ENCODE data around the gene ZACN.
A peak's percentile ranks its signal among the peaks of the same experiment; 100 is the strongest.

Gene ZACN

DNA sequence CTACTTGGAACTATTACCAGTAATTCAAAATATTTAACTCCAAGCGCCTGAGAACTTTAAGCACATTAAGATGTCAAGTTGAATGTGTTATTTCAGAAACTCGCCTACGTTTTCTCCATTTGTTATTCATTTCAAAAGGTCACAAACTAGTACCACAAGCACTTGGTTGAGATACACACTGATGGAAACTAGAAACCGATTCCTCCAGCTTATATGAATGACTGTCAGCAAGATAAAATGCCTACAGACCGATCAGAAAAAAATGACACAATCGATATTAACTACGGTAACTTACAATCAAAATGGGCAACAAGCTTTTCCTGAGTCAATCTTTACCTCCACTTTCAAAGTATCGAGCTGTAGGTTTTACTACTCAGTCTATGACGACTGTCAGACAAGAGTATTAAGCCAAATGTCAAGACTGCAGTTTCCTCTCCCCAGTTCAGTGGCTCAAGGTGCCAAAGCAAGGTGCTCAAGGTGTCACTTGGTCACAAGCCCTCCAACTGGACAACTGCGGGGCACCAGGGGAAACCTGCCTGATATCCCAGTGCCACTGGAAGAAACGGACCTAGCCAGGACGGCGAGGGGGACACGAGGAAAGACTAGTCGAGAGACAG, 7.3 kb upstream of the ZACN start:
- TF ChIP-seq CTCF (IDR thresholded peaks at IDR 0.05) = no peak

- no peak for TF ChIP-seq CTCF (IDR thresholded peaks at IDR 0.05)
These were observed 6.7 kb upstream of the ZACN start, which contains the start of gene SRP68 for GRCh38 chr17:76072148-76072858. SRP68 (minus strand) TSS chr17:76072517; CDS start chr17:76072491, 26 bp downstream.

- no peak for TF ChIP-seq CTCF (IDR thresholded peaks at IDR 0.05)
These were observed 4.3 kb upstream of the ZACN start, which contains the start of gene GALR2 for GRCh38 chr17:76074390-76075363. GALR2 (plus strand) TSS chr17:76074781; CDS start chr17:76074884, 103 bp downstream.

- peak; percentile 35 for TF ChIP-seq CTCF (IDR thresholded peaks at IDR 0.05)
These were observed 3.4 kb upstream of the ZACN start for GRCh38 chr17:76075364-76076145.

DNA sequence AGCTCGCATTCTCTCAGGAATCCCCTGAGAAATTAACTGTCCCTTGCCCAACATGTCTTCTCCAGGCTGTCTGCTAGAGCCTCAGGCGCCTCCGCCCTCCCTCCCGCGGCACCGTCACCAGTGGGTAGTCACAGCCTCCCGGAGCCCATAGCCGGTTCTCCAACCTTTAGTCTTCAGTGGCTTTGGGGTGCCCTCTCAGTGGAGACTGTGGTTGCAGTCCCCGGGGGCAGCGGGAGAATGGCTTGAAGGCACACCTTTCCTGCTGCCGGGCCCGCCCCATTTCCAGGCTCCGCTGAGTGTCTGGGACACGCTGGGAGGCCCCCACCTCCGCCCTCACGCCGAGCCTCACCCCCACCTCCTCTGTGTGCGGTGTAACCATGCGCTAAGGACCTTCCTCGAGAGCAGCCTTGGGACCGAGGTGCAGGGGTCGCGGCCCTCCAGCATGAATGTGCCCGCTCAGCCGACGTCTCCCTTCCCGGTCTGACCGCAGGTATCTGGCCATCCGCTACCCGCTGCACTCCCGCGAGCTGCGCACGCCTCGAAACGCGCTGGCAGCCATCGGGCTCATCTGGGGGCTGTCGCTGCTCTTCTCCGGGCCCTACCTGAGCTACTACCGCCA, 2.7 kb upstream of the ZACN start:
- no peak for TF ChIP-seq CTCF (IDR thresholded peaks at IDR 0.05)

- no peak for TF ChIP-seq CTCF (IDR thresholded peaks at IDR 0.05)
These were observed 2.0 kb upstream of the ZACN start for GRCh38 chr17:76076765-76077583.

Data from LNCAP (cell line).